Lower leg skin (tissue), 4 donors: ENCODE results near the gene WNT7B. TPM values are rescaled to one million over a fixed set of nuclear protein-coding genes. Genes with fewer than 3 reads are reported as not detected.

ENCODE experiments used
- DNase-seq, 2 donors: peaks; one replicate each; pipeline ENCODE4 v3.0.0-alpha.2; 2019; ENCODE audit warnings: low spot score in 2 of 2
- H3K4me3 ChIP-seq: fragments of 200-600 bp; sonication (generic); 2 replicates; pipeline ENCODE4 v1.5.1; 2017; ENCODE audit warnings: mild to moderate bottlenecking, low read depth; ENCODE audit not compliant: poor library complexity, severe bottlenecking
- CTCF ChIP-seq, 3 donors: fragments of 450-650 bp; IDR thresholded peaks; one replicate each; pipeline ENCODE4 v1.5.1; 2016; ENCODE audit warnings: antibody characterized with exemption in 3 of 3, mild to moderate bottlenecking in 3 of 3, moderate library complexity in 2 of 3
- POLR2A ChIP-seq, 2 donors: fragments of 450-650 bp; IDR thresholded peaks; one replicate each; pipeline ENCODE4 v1.6.1; 2016 to 2017; ENCODE audit warnings: antibody characterized with exemption in 2 of 2, mild to moderate bottlenecking in 1 of 2, moderate library complexity in 1 of 2
- WGBS, 2 donors: methylation state at CpG; one replicate each; pipeline ENCODE4 v1.1.5; 2018; 5-methylcytosine and 5-hydroxymethylcytosine counted together
- intact Hi-C: fragments of 100-400 bp; cut with DNase I; formaldehyde crosslinking; loops from one replicate; pipeline ENCODE4 v1.15.0; 2023; ENCODE audit warnings: low total_unique reads
- total RNA-seq, 4 donors: library from RNA; depleted of rRNA; stranded (reverse); fragments of >200 nt; gene quantifications; one replicate each; pipeline ENCODE4 v1.1.0, GENCODE V29; 2016

WNT7B gene
- total RNA-seq, 4 donors from 2014 or later, result 26.4 to 39.9 (median 33.9) TPM

DNA sequence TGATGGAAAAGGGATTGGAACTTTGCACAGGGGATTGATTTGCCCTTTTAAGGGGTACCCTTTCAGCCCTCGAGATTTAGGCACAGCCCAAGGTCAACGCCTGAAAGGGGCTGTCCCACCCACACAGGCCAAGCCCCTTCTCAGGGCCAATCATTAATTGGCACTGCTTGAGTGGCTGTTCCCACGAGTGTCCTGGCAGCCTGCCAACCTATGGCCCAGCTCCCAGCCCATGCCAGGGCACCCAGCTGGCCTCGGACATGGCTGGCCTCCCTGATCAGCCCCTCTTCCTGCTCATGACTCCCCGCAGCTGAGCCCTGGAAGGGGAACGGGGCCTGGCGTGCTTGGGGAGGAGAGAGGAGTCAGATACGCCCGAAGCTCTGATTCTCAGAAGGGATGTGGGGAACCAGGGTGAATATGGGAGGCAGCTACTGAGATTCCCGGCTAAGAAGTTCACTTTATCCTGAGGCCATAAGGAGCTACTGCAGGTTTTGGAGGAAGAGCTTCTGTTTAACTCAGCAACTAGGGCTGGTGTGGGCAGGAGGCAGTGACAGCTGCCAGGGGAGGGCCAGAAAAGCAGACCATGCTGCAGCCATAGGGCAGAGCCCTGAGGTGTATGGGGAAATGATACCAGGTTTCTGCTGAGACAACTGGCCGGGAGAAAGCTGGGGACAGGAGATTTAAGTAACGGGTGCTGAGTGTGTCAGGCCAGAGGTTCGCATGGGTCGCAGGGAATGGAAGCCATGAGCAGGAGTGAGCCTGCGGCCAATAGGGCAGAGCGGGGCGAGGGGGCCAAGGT lies 30.0 kb downstream of the WNT7B start:
- no peak overlapping the region for H3K4me3 ChIP-seq
- intact Hi-C loops, result no loop called here
- WGBS, 2 donors, result 52 to 53% methylated on average over 17 of the region's 17 CpGs
- no peak for TF ChIP-seq POLR2A (IDR thresholded peaks at IDR 0.05)
- TF ChIP-seq CTCF (IDR thresholded peaks at IDR 0.05), result no peak
- no peak for DNase-seq

DNA sequence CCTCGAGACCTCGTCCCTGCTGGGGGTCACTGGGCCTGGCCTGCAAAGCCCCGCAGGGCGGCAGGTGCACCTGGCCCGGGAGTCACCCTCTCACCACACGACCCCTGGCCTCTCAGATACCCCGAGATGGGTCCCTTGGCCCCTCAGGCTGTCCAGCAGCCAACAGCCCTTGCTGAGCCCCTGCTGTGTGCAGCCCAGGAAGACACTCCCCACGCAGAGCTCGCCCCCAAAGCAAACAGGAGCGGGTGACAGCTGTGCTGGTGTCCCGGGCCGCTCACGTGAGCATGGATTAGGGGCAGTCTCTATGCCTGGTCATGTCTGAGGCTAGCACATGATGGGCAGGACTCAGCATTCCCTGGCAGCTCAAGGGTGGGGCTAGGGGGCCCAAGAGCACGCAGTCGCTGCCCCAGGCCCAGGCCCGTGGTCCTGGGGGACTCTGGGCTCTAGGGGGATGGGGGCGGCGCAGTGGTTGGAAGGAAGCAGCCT lies 31.3 kb downstream of the WNT7B start:
- TF ChIP-seq POLR2A (IDR thresholded peaks at IDR 0.05) (no peak), CTCF (IDR thresholded peaks at IDR 0.05) (no peak)
- intact Hi-C loops, result no loop called here
- no peak for DNase-seq
- 81 to 86% methylated on average over 11 to 17 of the region's 18 CpGs for WGBS, 2 donors
- H3K4me3 ChIP-seq, result no peak overlapping the region

DNA sequence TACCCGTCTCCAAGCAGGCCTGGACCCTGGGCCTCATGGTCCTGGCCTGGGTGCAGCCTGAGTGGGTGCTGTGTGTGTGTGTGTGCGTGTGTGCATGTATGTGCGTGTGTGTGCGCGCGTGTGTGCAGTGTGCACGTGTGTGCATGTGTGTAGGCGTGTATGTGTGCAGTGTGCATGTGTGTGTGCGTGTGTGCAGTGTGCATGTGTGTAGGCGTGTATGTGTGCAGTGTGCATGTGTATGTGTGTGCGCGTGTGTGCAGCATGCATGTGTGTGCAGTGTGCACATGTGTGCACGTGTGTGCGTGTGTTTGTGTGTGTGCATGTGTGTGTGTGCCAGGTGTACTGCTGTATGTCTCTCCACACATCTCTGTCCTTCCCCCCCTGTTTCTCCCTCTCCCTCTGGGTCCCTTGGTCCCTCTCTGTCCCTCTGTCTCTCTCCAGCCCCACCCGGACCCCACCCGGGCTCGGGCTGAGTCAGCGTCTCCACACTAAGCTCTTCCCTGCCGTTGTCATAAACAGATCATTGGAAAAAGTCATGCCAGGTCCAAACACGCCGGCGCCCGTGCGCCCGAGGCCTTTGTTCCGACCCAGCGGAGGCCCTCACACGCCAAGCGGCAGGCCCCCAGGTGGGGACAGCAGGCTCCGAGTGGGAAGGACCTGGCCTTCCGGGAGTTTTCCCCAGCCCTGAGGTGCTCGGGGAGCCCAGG lies 34.0 kb downstream of the WNT7B start:
- DNase-seq, result peak in 1 of 2 donors; percentile 37
- TF ChIP-seq CTCF (IDR thresholded peaks at IDR 0.05), result no peak
- TF ChIP-seq POLR2A (IDR thresholded peaks at IDR 0.05), result no peak
- no peak overlapping the region for H3K4me3 ChIP-seq
- WGBS, 2 donors, result 45 to 47% methylated on average over 31 of the region's 32 CpGs
- intact Hi-C loops, result no loop called here

GRCh38 chr22:45942344-45942743 lies 34.6 kb downstream of the WNT7B start:
- no peak for DNase-seq
- intact Hi-C loops, result no loop called here
- H3K4me3 ChIP-seq, result no peak overlapping the region
- TF ChIP-seq CTCF (IDR thresholded peaks at IDR 0.05), result no peak
- no peak for TF ChIP-seq POLR2A (IDR thresholded peaks at IDR 0.05)
- WGBS, 2 donors, result 64 to 65% methylated on average over 8 to 9 of the region's 9 CpGs

DNA sequence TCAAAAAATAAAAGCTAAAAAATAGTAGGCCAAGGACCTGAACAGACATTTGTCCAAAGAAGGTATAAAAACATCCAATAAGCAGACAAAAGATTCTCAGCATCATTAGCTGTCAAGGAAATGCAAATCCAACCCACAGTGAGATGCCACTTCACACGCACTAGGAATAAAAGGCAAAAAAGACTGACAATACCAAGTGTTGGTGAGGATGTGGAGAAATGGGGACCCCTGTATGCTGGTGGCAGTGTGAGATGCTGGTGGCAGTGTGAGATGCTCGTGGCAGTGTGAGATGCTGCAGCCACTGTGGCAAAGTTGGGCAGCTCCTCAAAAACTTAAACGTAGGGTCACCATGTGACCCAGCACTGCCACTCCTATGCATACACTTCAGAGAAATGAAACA lies 38.0 kb downstream of the WNT7B start:
- intact Hi-C loops, result no loop called here
- TF ChIP-seq CTCF (IDR thresholded peaks at IDR 0.05) (no peak), POLR2A (IDR thresholded peaks at IDR 0.05) (no peak)
- 90 to 93% methylated on average over 3 of the region's 3 CpGs for WGBS, 2 donors
- no peak for DNase-seq
- no peak overlapping the region for H3K4me3 ChIP-seq
